Neural progenitor cell (in vitro differentiated cells): ENCODE results near the gene MRPS16. TPM values are rescaled to one million over a fixed set of nuclear protein-coding genes. Genes with fewer than 3 reads are reported as not detected.

ENCODE experiments used
- DNase-seq: peaks from one replicate; pipeline ENCODE4 v3.0.0-alpha.2; 2016; ENCODE audit warnings: low spot score
- H2AFZ ChIP-seq: fragments of 200-600 bp; sonication (generic); replicated peaks from 2 replicates; pipeline ENCODE4 v1.6.1; 2016; ENCODE audit warnings: antibody characterized with exemption
- H3F3A ChIP-seq: fragments of 200-600 bp; sonication (generic); 2 replicates; pipeline ENCODE4 v1.6.1; 2016; ENCODE audit warnings: antibody characterized with exemption, low read depth
- H3K27ac ChIP-seq: fragments of 200-600 bp; sonication (generic); 2 replicates; pipeline ENCODE4 v1.5.1; 2016; ENCODE audit warnings: mild to moderate bottlenecking
- H3K27me3 ChIP-seq: fragments of 200-600 bp; sonication (generic); 2 replicates; pipeline ENCODE4 v1.6.1; 2016; ENCODE audit warnings: mild to moderate bottlenecking, moderate library complexity
- H3K36me3 ChIP-seq: fragments of 200-600 bp; sonication (generic); 2 replicates; pipeline ENCODE4 v1.5.1; 2016
- H3K4me1 ChIP-seq: fragments of 200-600 bp; sonication (generic); 2 replicates; pipeline ENCODE4 v1.6.1; 2016; ENCODE audit warnings: mixed run types
- H3K4me2 ChIP-seq: fragments of 200-600 bp; sonication (generic); 2 replicates; pipeline ENCODE4 v1.6.1; 2016
- H3K4me3 ChIP-seq: fragments of 200-600 bp; sonication (generic); 2 replicates; pipeline ENCODE4 v1.5.1; 2016
- H3K79me2 ChIP-seq: fragments of 200-600 bp; sonication (generic); 2 replicates; pipeline ENCODE4 v1.6.1; 2016; ENCODE audit warnings: low read depth
- H3K9ac ChIP-seq: fragments of 200-600 bp; sonication (generic); 2 replicates; pipeline ENCODE4 v1.6.1; 2016
- H3K9me3 ChIP-seq: fragments of 200-600 bp; sonication (generic); 2 replicates; pipeline ENCODE4 v1.5.1; 2016; ENCODE audit warnings: low read depth
- H4K20me1 ChIP-seq: fragments of 200-600 bp; sonication (generic); 2 replicates; pipeline ENCODE4 v1.6.1; 2016; ENCODE audit warnings: low read depth
- H3K27ac Mint-ChIP-seq: 3 replicates; pipeline ENCODE4 v1.8.0; 2021; ENCODE audit warnings: mixed read lengths
- H3K27me3 Mint-ChIP-seq: 2 replicates; pipeline ENCODE4 v1.8.0; 2022; ENCODE audit warnings: low read depth, mild to moderate bottlenecking, inconsistent platforms, moderate library complexity, mixed read lengths; ENCODE audit not compliant: insufficient read depth
- H3K36me3 Mint-ChIP-seq: 3 replicates; pipeline ENCODE4 v1.8.0; 2021; ENCODE audit warnings: mixed read lengths
- H3K4me1 Mint-ChIP-seq: 3 replicates; pipeline ENCODE4 v1.8.0; 2021; ENCODE audit warnings: mixed read lengths
- H3K4me3 Mint-ChIP-seq: 3 replicates; pipeline ENCODE4 v1.8.0; 2021; ENCODE audit warnings: mild to moderate bottlenecking, moderate library complexity, mixed read lengths
- H3K9me3 Mint-ChIP-seq: 3 replicates; pipeline ENCODE4 v1.8.0; 2020; ENCODE audit warnings: mixed read lengths
- CTCF ChIP-seq: fragments of 200-600 bp; sonication (generic); IDR thresholded peaks from 2 replicates; pipeline ENCODE4 v1.5.1; 2017; ENCODE audit warnings: antibody characterized with exemption, mild to moderate bottlenecking
- EZH2 ChIP-seq: fragments of 200-600 bp; sonication (generic); IDR thresholded peaks from 2 replicates; pipeline ENCODE4 v1.6.1; 2017; ENCODE audit warnings: antibody characterized with exemption, mild to moderate bottlenecking, moderate library complexity
- EZH2phosphoT487 ChIP-seq: fragments of 200-600 bp; sonication (generic); IDR thresholded peaks from 2 replicates; pipeline ENCODE4 v1.6.1; 2017; ENCODE audit warnings: antibody characterized with exemption
- total RNA-seq: library from RNA; depleted of rRNA; stranded (reverse); fragments of >200 nt; gene quantifications from 2 replicates; pipeline ENCODE4 v1.2.3, GENCODE V29; 2015; ENCODE audit warnings: low replicate concordance

The MRPS16 gene
- total RNA-seq, 1 donor from 2014 or later, result 82.3 TPM

- no peak for DNase-seq
- no peak overlapping the region for H3K4me2 ChIP-seq
These were observed 11.4 kb upstream of the MRPS16 start for GRCh38 chr10:73263693-73264347.

GRCh38 chr10:73262880-73263555 is 10.6 kb upstream of the MRPS16 start:
- Histone ChIP-seq H3K4me2 (no peak overlapping the region), H3K36me3 (no peaks in the 10 kb centered on the region), H2AFZ (no peak overlapping the region), H3K4me1 (no peaks in the 10 kb centered on the region), H3K9me3 (no peaks in the 10 kb centered on the region), H4K20me1 (no peaks in the 10 kb centered on the region), H3K79me2 (no peaks in the 10 kb centered on the region), H3K27ac (no peak overlapping the region), H3K4me3 (no peak overlapping the region), H3K27me3 (no peaks in the 10 kb centered on the region), H3F3A (no peaks in the 10 kb centered on the region), H3K9ac (no peak overlapping the region)
- H3K4me1 Mint-ChIP-seq, result no peaks in the 10 kb centered on the region
- H3K36me3 Mint-ChIP-seq, result peaks cover 2% of the 10 kb centered on the region
- no peak for DNase-seq
- peaks cover 4% of the 10 kb centered on the region for H3K9me3 Mint-ChIP-seq
- H3K4me3 Mint-ChIP-seq, result no peak overlapping the region
- no peaks in the 10 kb centered on the region for H3K27me3 Mint-ChIP-seq
- H3K27ac Mint-ChIP-seq, result no peak overlapping the region
- TF ChIP-seq EZH2phosphoT487 (no peak), CTCF (no peak), EZH2 (no peak)

More at GRCh38 chr10:73263693-73264347, 11.4 kb upstream of the MRPS16 start:
- Histone ChIP-seq H3K9me3 (no peaks in the 10 kb centered on the region), H3F3A (no peaks in the 10 kb centered on the region), H3K27ac (no peak overlapping the region), H2AFZ (no peak overlapping the region), H3K36me3 (no peaks in the 10 kb centered on the region), H3K9ac (no peak overlapping the region), H3K4me3 (no peak overlapping the region), H3K27me3 (no peaks in the 10 kb centered on the region), H3K4me1 (no peaks in the 10 kb centered on the region), H3K79me2 (no peaks in the 10 kb centered on the region), H4K20me1 (no peaks in the 10 kb centered on the region)
- Mint-ChIP-seq H3K4me1 (no peaks in the 10 kb centered on the region), H3K36me3 (no peaks in the 10 kb centered on the region), H3K27me3 (no peaks in the 10 kb centered on the region), H3K9me3 (peaks cover 2% of the 10 kb centered on the region), H3K27ac (no peak overlapping the region), H3K4me3 (no peak overlapping the region)
- TF ChIP-seq EZH2 (no peak), CTCF (peak; percentile 59)

DNA sequence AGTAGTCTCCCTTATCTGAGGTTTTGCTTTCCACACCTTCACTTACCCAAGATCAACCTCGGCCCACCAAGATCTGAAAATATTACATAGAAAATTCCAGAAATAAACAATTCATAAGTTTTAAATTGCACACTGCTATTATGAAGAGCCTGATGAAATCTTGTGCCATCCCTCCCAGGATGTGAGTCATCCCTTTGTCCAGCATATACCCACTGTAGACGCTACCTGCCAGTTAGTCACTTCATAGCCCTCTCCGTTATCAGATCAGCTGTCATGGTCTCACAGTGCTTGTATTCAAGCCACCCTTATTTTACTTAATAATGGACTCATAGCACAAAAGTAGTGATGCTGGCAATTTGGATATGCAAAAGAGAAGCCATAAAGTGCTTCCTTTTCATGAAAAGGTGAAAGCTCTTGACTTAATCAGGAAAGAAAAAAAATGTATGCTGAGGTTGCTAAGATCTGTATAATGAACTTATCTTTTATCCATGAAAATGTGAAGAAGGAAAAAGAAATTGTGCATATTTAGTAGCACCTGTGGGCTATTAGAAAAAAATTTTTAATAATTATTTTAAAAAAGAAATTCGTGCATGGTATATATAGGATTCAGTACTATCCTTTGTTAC is 9.8 kb upstream of the MRPS16 start:
- H3K4me3 Mint-ChIP-seq, result no peak overlapping the region

More for the DNA sequence above, 9.8 kb upstream of the MRPS16 start:
- DNase-seq, result no peak
- no peak overlapping the region for H3K27ac Mint-ChIP-seq
- peaks cover 4% of the 10 kb centered on the region for H3K9me3 Mint-ChIP-seq
- Histone ChIP-seq H3K9me3 (no peaks in the 10 kb centered on the region), H3K36me3 (no peaks in the 10 kb centered on the region), H4K20me1 (no peaks in the 10 kb centered on the region), H3K4me2 (no peak overlapping the region), H3K4me1 (no peaks in the 10 kb centered on the region), H3K9ac (no peak overlapping the region), H3F3A (no peaks in the 10 kb centered on the region), H3K79me2 (no peaks in the 10 kb centered on the region), H3K4me3 (no peak overlapping the region), H3K27me3 (no peaks in the 10 kb centered on the region), H2AFZ (no peak overlapping the region), H3K27ac (no peak overlapping the region)
- no peak for TF ChIP-seq CTCF
- TF ChIP-seq EZH2phosphoT487, result no peak
- no peak for TF ChIP-seq EZH2
- peaks cover 2% of the 10 kb centered on the region for H3K36me3 Mint-ChIP-seq
- no peaks in the 10 kb centered on the region for H3K4me1 Mint-ChIP-seq
- H3K27me3 Mint-ChIP-seq, result no peaks in the 10 kb centered on the region
